HG02759 (cell line): Measurements from ENCODE around the gene RASSF6.
A peak's percentile ranks its signal among the peaks of the same experiment; 100 is the strongest.
"Not testable (repeated sequence)": the region's sequence is repeated elsewhere in the genome, so short reads cannot be mapped to it uniquely, and the experiment has no call there.

ENCODE experiments used
- ATAC-seq: cut with Tn5 transposase; IDR thresholded peaks from one replicate; pipeline ENCODE4 v1.9.1; 2021; ENCODE audit warnings: mild to moderate bottlenecking, moderate library complexity; ENCODE audit not compliant: unreplicated experiment

The RASSF6 gene, protein sequence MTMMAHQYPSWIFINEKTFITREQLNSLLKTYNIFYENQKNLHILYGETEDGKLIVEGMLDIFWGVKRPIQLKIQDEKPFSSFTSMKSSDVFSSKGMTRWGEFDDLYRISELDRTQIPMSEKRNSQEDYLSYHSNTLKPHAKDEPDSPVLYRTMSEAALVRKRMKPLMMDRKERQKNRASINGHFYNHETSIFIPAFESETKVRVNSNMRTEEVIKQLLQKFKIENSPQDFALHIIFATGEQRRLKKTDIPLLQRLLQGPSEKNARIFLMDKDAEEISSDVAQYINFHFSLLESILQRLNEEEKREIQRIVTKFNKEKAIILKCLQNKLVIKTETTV

DNA sequence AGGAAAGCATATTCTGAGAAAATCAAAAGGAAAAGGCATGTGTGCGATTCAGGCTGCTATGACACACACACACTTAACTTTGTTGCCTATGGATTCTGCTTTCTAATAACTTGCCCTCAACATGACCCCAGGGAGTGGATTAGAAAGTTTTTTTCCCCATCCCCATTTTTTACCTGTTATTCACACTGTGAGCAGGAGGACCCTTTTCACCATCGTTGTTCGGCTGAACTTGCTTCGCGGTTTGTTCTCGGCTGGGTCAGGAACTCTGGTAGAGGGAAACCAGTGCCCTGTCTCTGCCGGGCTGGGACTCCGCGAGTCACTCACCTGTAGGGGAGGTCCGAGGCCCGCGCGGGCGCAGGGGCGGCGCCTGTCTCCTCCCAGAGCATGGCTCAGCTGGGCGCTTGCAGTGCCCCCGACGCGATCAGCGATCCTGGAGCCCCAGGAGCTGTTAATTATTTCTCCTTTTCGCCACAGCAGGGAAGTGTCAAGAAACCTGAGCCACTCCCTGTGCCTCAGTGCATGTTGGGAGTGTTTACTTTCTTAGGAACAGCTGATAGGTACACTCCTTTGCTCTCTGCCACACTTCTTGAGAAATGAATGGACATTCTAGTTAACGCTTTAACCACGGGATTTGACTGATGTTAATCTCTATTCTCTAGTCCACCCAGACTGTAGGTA is at the start of gene RASSF6:
TSS of gene RASSF6 (minus strand) at position 322 of the 678 bp plus-strand sequence. CDS start 8,641 bp downstream, outside the sequence.
- peak; percentile 96 for ATAC-seq

DNA sequence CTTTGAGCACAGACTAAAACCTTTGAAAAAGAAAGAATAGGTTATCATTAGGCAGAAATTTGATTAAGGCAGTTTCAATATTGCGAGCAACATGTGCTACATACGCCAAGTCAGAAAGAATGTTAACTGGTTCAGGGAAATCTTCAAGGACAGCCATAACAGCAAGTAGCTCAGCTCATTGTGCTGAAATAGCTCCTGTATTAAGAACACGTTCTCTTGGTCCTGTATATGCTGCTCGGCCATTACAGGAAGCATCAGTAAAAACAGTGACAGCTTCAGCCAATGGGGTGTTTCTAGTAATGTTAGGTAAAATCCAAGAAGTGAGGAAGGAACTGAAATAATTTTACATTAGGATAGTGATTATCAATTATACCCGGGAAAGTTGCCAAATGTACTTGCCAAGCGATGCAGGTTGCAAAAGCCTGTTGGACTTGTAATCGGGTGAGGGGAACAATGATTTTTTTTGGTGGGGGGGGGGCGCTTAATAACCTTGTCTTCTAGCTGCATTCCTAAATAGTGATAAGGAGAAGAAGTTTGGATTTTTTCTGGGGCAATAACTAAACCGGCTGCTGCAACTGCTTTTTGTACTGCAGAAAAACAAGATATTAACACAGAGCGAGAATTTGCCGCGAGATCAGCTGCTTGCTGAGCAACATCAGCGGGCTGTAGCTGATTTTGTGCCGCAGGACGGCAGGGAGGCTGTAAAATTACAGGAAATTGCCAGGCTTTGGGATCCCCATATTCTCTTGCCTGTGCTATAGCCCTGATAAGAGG is 49.4 kb upstream of the RASSF6 start:
- no peak for ATAC-seq

DNA sequence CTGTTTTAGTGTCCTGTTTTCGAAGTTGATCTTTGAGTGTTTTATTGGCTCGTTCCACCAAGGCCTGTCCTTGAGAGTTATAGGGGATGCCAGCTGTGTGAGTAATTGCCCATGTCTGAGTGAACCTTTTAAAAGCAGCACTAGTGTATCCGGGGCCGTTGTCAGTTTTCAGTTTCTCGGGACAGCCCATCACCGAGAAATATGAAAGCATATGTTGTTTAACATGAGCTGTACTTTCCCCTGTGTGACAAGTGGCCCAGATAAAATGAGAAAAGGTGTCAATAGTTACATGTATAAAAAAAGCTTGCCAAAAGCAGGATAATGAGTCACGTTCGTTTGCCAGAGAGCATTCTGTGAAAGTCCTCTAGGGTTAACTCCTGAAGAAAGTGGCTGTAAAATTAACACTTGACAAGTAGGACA is 48.6 kb upstream of the RASSF6 start:
- no peak for ATAC-seq

DNA sequence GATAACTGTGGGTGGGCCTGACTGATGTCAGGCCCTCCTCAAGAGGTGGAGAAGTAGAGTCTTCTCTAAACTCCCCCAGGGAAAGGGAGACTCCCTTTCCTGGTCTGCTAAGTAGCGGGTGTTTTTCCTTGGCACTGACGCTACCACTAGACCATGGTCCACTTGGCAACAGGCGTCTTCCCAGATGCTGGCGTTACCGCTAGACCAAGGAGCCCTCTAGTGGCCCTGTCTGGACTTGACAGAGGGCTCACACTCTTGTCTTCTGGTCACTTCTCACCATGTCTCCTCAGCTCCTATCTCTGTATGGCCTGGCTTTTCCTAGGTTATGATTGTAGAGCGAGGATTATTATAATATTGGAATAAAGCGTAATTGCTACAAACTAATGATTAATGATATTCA is 45.7 kb upstream of the RASSF6 start:
- not testable (repeated sequence) for ATAC-seq

DNA sequence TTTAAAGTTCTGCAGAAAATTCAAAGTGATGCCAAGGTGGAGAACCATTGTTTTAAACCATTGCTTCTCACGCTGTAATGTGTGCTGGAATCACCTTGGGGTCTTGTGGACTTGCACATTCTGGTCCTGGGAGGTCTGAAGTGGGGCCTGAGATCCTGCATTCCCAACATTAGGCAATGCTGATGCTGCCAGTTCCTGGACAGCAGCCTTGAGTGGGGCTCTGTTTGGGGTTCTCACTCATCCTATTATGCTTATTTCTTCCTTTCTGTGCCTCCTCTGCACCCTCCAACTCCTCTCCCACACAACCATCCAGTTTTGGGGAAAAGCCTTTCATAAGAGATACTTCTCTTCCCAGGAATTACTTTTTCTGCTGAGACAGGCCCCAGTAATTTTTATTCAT is 44.2 kb upstream of the RASSF6 start:
- ATAC-seq, result no peak

DNA sequence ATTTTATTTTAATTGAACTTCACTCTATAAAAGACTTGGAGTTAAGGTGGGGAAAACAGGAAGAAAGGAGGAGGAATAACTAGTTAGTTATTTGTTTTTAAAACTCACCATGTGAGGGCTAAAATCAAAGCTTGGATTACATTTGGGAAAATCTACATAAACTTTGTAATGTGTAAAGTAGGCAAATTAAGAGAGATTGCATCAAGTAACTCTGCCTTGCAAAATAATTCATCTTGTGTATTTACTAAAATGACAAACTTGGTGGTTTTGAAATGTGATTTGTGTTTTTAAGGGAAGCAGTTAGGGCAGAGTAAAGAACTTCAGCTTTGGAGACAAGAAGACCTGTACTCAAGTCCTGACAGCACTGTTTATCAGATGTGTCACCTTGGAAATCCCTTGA is 43.3 kb upstream of the RASSF6 start:
- ATAC-seq, result no peak

DNA sequence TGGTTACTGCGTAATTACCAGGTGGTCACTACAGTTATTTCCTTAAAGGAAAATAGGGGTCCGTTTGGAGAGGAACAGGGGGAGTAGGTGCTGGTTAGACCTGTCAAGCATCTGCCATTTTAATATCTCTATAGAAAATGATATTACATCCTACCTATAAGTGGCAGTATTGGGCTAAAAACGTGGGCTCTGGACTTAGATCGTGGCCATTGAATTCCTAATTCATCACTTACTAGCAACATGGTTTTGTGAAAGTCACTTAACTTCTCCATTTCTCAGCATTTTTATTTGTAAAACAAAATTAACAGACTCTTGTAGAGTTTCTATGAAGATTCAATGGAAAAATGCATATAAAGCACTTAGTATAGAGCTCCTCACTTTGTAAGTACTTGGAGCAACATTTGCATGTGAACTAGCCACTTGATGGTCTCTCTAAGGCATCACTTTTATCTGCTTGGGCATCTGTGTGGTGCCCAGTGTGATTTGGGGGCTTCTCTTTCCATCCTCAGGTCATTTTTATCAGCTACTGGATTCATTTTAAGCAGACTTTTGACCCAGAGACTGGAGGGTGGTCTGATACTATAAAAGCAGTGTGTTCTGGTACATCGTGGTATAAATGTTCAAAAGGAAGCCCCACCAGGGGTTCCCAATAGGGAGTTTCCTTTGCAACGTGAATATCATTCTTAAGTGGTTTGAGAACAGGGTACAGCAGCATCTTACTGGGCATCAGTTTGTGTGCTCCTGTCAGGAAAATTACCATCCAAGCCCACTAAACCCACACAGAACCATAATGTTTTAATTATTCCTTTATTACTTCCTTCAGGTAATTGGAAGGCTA is 42.7 kb upstream of the RASSF6 start:
- ATAC-seq, result peak; percentile 88

DNA sequence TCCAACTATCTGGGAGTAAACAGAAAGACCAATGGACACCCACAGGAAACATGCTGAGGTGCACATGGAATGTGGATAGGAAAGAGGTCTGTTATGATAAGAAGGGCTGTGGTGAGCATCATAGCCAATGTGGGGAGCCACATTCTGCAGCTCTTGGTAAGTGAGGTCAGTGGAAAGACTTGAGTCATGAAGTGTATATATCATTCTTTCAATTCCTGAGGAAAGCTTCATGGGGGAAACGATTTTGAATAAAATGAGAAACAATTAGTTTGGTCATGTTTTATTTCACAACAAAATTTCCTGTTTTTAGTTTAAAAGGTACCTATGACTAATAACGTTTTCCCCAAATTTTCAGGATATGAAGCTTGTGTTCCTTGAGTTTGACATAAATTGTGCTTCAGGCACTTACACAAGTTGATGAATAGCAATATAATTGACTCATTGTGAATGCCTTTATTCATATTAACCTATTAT is 41.4 kb upstream of the RASSF6 start:
- ATAC-seq, result no peak

DNA sequence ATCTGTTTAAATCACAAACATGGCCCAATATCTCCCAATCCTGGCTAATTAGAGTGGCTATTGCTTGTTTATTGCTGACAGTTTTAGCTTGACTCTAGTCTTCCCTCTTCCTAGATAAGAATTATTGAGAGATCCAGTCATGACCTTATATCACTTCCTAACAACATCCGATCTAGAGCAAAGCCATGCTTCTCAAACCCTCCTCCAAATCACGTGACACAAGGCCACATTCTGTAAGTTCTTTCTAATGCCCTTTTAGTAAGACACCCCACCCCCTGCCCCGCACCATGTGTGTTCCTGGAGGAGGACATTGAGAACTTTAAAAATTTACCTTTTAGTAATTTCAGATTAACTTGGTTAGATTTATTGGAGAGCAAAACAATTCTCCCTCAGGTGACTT is 40.6 kb upstream of the RASSF6 start:
- no peak for ATAC-seq

DNA sequence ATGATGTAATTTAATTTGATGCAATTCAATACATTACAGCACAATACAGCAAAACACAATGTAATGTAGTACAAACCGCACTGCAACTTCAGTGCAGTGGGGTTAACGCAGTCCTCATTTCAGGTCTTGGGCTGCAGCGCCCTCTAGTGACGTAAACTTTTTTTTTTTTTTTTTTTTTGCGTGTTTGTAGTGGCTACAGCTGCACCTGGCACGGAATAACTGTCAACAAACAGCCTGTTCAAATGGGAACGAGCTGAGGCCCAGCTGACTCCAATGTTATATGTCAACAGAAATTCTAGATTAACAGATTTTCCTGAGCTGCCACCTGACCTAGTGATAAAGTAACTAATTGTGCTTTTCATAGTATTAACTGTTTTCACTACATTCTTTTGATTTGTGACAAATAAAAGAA is 33.5 kb upstream of the RASSF6 start:
- ATAC-seq, result peak; percentile 82

DNA sequence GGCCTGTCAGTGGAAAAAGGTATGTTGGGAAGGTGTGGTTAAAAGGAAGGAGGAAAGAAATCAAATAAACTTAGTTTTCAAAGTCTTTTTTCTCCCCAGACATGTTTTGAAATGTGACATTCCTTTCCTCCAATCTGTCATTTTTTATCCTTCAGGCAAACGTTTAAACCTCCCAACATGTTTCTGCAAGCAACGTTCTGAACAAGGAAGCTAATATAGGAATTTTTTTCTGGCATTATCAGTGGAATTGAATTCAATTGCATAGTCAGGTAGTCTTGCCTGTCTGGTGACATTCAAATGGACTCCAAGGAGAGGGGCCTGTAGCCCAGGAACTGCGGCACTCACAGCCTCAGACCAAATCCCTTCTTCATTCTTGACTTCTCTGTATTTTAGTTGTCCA is 30.0 kb upstream of the RASSF6 start:
- ATAC-seq, result no peak

DNA sequence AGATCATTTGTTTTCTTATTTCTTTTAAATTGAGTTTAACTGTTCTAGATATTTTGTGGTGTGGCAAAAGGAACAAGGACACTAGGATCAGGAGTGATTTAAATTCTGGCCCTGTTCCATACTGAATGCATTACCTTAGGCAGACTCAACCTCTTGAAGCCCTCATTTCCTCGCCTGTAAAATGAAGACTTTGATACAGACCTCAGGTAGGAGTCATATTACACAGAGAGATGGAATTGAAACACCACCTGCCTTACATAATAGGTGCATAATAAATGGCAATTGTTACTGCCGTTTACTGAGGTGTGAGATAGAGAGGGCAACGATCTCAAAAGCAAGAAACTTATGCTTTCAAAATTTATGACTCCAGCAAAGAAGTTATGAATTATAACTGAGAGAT is 28.2 kb upstream of the RASSF6 start:
- no peak for ATAC-seq

DNA sequence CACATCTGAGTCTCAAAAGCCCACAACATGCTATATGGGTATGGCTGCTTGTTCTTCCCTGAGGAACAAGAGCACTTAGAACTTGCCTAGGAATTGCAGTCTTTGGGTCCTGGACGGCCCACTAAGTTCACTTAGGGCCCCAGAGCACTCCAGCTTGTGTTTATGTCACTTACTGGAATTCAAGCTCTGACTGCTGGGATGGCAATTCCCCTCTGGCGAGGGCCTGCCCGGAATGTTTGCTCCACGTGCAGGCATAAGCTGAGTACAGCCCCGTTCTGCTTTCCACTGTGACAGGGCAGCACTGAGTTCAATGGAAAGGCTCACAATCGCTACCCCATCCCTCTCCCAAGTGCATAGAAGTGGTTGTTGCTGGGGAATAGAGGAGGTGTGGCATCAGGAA is 25.9 kb upstream of the RASSF6 start:
- ATAC-seq, result no peak

DNA sequence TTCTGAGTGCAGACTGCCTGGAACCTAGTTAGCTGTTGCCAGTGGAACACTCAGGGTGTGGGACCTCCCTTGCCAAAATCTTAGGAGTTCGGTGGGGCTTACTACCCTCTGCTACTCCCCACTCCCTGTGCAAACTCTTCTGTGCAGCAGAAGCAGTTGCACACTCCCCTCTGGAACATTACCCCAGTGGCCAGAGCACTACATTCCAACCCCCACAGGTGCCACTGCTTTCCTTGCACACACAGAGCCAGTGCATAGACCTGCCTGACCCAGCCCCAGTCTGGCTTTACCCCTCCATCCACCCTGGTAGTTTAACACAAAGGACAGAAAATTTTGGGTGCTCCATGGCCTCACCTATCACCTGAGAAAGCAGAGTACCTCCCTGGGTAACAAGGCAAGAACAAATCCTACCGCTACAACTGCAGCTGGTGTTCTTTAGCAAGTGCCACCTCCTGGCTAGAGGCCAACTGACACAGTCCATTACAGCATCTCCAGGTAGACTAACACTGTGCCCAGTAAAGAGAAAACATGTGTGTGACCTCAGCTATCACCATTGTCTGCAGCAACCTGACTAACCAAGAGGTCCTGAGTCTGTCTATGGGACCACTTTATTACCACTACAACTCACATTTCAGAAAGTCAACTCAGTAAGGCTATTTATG is 11.5 kb upstream of the RASSF6 start:
- ATAC-seq, result no peak

DNA sequence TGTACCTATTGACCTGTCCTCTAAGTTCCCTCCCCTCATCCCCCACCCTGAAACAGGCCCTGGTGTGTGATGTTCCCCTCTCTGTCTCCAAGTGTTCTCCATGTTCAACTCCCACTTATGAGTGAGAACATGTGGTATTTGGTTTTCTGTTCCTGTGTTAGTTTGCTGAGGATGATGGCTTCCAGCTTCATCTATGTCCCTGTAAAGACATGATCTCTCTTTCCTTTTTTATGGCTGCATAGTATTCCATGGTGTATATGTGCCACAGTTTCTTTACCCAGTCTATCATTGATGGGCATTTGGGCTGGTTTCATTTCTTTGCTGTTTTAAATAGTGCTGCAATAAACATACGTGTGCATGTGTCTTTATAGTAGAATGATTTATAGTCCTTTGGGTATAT is 8.6 kb upstream of the RASSF6 start:
- ATAC-seq, result not testable (repeated sequence)

DNA sequence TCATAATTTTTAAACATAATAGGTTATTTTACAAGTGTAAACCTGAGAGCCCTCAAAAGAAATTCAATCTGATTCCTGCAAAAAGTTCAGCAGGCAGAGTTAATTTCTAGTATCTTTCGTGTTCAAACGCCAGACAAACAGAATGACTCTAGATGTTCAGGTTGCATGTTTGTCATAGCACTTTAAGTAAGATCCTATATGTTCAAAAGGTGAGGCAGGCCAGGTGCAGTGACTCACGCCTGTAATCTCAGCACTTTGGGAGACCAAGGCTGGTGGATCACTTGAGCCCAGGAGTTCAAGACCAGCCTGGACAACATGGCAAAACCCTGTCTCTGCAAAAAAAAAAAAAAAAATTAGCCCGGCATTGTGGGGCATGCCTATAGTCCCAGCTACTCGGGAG is 1.1 kb upstream of the RASSF6 start:
- ATAC-seq, result no peak

DNA sequence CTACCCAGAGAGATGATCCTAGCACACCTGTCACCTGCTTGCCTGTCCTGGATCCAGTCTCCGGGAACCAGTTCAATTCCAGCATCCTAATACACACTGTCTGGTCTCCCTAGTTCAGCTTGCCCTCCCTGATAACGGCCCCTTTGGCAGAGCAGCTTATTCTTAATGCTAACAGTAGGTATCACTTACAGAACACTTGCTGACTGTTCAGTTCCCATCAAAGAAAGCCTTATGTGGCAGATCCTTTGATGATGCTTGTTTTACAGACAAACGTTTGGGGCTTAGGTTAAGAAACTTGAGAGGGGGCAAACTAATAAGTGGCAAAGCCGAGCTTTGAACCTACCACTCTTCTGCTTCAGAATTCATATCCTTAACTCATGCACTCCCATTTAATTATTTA is 890 bp downstream of the RASSF6 start:
- no peak for ATAC-seq

DNA sequence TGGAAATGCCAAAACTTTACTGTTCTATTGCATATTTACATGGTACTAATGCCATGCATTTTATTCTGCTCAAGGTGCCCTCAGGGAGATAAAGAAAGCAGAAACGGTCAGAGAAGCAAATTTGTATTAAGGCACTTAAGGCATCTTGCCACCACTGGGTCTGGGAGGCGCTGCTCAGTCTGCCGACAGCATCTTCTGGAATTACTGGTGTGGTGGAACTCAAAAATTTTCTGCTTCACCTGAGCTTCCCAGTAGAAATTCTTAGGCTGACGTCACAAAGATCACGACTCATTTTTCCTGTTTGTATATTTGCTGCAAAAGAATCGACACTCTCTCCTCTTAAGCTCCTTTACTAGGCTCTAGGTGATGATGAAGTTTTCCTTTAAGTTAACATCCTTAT is 3.0 kb downstream of the RASSF6 start:
- no peak for ATAC-seq

DNA sequence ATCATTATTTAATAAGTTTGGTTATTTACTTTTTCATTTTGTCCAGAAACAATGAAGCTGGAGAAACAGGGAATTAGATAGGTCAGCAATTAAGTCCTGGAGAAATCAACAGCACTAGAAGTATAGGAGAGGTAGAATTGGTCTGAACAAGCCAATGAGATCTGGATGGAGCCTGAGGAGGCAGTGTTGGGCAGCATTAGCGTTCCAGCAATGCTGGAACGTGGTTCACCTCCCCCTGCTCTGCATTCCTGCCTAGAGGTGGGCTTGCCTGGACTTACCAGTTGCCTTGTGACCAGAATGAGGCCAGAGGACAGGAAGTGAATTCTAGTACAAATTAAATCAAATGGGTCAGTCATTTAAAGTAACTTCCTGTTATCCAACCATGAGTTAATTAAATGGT is 4.6 kb downstream of the RASSF6 start:
- ATAC-seq, result no peak

DNA sequence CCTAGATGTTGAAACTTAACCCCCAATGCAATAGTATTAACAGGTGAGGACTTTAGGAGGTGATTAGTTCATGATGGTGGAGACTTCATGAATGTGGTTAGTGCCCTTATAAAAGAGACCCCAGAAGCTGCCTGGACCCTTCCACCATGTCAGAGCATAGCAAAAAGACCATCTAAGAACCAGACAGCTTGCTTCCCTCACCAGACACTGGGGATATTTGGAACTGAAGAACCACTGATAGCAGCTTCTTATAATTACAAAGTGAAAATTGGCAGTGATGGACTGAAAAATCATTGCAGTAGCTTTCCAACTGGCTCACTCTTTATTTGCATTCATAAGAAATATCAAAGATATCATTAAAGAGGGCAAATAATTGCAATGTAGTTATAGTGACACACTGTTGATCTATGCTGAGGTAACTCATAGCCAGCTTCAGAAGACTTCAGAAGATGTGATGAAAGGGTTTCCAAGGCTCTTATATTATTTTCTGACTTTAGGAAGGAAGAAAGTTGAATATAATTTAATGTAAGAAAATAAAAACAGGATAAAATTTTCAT is 5.8 kb downstream of the RASSF6 start:
- no peak for ATAC-seq
